Choroid plexus epithelial cell (primary cell): Measurements from ENCODE around the gene GET3.
A peak's percentile ranks its signal among the peaks of the same experiment; 100 is the strongest.

Source experiments
- DNase-seq: peaks from one replicate; pipeline ENCODE4 v3.0.0-alpha.2; 2010; ENCODE audit warnings: low read depth
- H3K4me3 ChIP-seq: 2 replicates; pipeline ENCODE4 v1.5.1; 2011; ENCODE audit warnings: low read depth, mild to moderate bottlenecking, control low read depth, low read length, moderate library complexity
- CTCF ChIP-seq: conservative IDR thresholded peaks from 2 replicates; pipeline ENCODE4 v1.5.1; 2011; ENCODE audit warnings: low read depth, mild to moderate bottlenecking, control low read depth, inconsistent platforms, low read length, moderate library complexity

Gene GET3

GRCh38 chr19:12764698-12765097 is 27.4 kb downstream of the GET3 start:
- DNase-seq = no peak
- no peak overlapping the region for H3K4me3 ChIP-seq
- TF ChIP-seq CTCF = no peak

- TF ChIP-seq CTCF = peak; percentile 81
- peak overlapping the region; percentile 64 for H3K4me3 ChIP-seq
- DNase-seq = peak; percentile 83
Measured at GRCh38 chr19:12766051-12766521, 28.8 kb downstream of the GET3 start.

- no peak for TF ChIP-seq CTCF
- H3K4me3 ChIP-seq = no peak overlapping the region
- no peak for DNase-seq
Measured at GRCh38 chr19:12767150-12767549, 29.9 kb downstream of the GET3 start.

- DNase-seq = no peak
- no peak for TF ChIP-seq CTCF
Measured at GRCh38 chr19:12767666-12768065, 30.4 kb downstream of the GET3 start.

GRCh38 chr19:12769689-12770088 is 32.4 kb downstream of the GET3 start:
- no peak for TF ChIP-seq CTCF
- DNase-seq = no peak
- H3K4me3 ChIP-seq = no peak overlapping the region

More at GRCh38 chr19:12767666-12768065, 30.4 kb downstream of the GET3 start:
- no peak overlapping the region for H3K4me3 ChIP-seq

GRCh38 chr19:12770922-12771321 is 33.6 kb downstream of the GET3 start:
- TF ChIP-seq CTCF = no peak
- no peak overlapping the region for H3K4me3 ChIP-seq
- DNase-seq = no peak

GRCh38 chr19:12772323-12772722 is 35.0 kb downstream of the GET3 start:
- no peak for TF ChIP-seq CTCF
- H3K4me3 ChIP-seq = no peak overlapping the region
- DNase-seq = no peak
